MG63 (cell line): ENCODE results near the gene CACNA1I. TPM values are rescaled to one million over a fixed set of nuclear protein-coding genes. Genes with fewer than 3 reads are reported as not detected.

Experiments used
- DNase-seq: peaks from one replicate; pipeline ENCODE4 v3.0.0-alpha.2; 2020
- H3K27me3 ChIP-seq: fragments of 250-450 bp; sonication (Bioruptor Pico); 2 replicates; pipeline ENCODE4 v1.5.1; 2020; ENCODE audit warnings: mild to moderate bottlenecking, moderate library complexity
- H3K36me3 ChIP-seq: fragments of 250-450 bp; sonication (Bioruptor Pico); 2 replicates; pipeline ENCODE4 v1.5.1; 2020; ENCODE audit warnings: mild to moderate bottlenecking, moderate library complexity
- H3K4me3 ChIP-seq: fragments of 250-450 bp; sonication (Bioruptor Pico); 2 replicates; pipeline ENCODE4 v1.5.1; 2020; ENCODE audit warnings: mild to moderate bottlenecking, moderate library complexity
- H3K9me3 ChIP-seq: fragments of 250-450 bp; sonication (Bioruptor Pico); 2 replicates; pipeline ENCODE4 v1.5.1; 2020; ENCODE audit warnings: mild to moderate bottlenecking, moderate library complexity
- total RNA-seq: library from RNA; depleted of rRNA; stranded (reverse); fragments of >200 nt; shearing (Covaris generic); gene quantifications from 2 replicates; pipeline ENCODE4 v1.2.3, GENCODE V29; 2014; ENCODE audit warnings: low replicate concordance

Gene CACNA1I
- total RNA-seq, 1 experiment from 2014 or later = not detected

DNA sequence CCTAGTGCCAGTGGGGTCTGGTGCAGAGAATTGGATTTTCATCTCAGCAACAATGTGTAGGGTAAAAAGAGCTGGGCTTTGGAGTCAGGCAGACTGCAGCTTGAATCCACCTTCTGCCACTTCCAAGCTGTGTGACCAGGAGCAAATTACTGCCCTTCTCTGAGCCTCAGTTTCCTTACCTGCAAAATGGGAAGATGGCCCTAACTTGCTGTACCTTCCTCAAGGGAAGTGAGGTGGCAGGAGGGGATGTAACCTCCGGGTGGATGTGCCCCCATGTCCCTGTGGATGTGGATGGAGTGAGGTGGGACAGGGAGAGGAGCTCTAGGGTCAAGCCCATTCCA lies 90.9 kb downstream of the CACNA1I start:
- no peaks in the 10 kb centered on the region for H3K9me3 ChIP-seq
- H3K27me3 ChIP-seq = no peaks in the 10 kb centered on the region
- no peak for DNase-seq
- no peak overlapping the region for H3K4me3 ChIP-seq
- no peaks in the 10 kb centered on the region for H3K36me3 ChIP-seq

GRCh38 chr22:39661842-39662685 lies 91.5 kb downstream of the CACNA1I start:
- no peaks in the 10 kb centered on the region for H3K27me3 ChIP-seq
- H3K36me3 ChIP-seq = no peaks in the 10 kb centered on the region
- H3K4me3 ChIP-seq = no peak overlapping the region
- no peaks in the 10 kb centered on the region for H3K9me3 ChIP-seq
- no peak for DNase-seq

DNA sequence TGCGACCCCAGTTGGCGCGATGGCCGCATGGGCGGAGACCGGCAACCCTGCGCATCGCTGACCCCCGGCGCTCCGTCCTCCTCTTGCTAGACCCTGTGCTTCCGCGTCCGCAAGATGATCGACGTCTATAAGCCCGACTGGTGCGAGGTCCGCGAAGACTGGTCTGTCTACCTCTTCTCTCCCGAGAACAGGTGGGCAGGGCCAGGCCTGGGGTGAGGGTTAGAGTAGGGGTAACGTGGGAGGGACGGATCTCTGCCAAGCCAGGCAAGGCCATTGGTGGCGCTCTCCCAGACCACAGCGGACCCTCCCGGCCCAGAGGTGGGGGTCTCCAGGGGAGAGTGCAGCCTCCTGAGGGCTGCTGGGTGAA lies 92.1 kb downstream of the CACNA1I start:
- no peaks in the 10 kb centered on the region for H3K36me3 ChIP-seq
- no peak for DNase-seq
- no peak overlapping the region for H3K4me3 ChIP-seq
- no peaks in the 10 kb centered on the region for H3K27me3 ChIP-seq
- no peaks in the 10 kb centered on the region for H3K9me3 ChIP-seq

DNA sequence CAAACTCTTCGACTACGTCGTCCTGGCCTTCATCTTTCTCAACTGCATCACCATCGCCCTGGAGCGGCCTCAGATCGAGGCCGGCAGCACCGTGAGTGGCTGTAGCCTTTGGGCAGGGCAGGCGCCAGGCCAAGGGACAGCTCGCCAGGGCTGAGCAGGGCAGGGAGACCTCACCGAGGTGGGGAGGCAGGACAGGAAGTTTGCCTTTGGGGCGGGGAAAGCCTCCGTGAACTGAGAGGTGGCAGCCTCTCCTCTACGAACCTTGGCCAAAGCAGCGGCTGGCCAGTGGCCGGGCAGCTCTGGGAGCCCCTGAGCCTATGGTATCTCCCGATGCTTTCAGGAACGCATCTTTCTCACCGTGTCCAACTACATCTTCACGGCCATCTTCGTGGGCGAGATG lies 93.2 kb downstream of the CACNA1I start:
- Histone ChIP-seq H3K4me3 (no peak overlapping the region), H3K36me3 (no peaks in the 10 kb centered on the region), H3K27me3 (no peaks in the 10 kb centered on the region), H3K9me3 (no peaks in the 10 kb centered on the region)
- DNase-seq = peak; percentile 12

GRCh38 chr22:39664485-39665200 lies 94.1 kb downstream of the CACNA1I start:
- DNase-seq = no peak
- no peak overlapping the region for H3K4me3 ChIP-seq
- no peaks in the 10 kb centered on the region for H3K27me3 ChIP-seq
- no peaks in the 10 kb centered on the region for H3K9me3 ChIP-seq
- H3K36me3 ChIP-seq = no peaks in the 10 kb centered on the region

DNA sequence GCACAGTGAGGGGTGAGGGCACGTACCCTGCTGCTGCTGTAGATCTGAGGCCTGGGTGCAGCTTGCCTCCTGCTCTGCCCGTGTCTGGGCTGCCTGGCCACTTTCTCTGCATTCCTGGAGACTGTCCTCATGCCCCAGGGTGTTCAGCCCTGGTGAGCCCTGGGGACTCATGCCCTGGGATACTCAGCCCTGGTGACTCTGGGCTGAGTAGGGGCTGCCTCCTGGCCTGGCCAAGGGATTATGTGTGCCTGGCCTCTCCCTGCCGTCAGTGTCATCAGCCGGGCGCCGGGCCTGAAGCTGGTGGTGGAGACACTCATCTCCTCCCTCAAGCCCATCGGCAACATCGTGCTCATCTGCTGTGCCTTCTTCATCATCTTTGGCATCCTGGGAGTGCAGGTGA lies 94.7 kb downstream of the CACNA1I start:
- peak; percentile 50 for DNase-seq

DNA sequence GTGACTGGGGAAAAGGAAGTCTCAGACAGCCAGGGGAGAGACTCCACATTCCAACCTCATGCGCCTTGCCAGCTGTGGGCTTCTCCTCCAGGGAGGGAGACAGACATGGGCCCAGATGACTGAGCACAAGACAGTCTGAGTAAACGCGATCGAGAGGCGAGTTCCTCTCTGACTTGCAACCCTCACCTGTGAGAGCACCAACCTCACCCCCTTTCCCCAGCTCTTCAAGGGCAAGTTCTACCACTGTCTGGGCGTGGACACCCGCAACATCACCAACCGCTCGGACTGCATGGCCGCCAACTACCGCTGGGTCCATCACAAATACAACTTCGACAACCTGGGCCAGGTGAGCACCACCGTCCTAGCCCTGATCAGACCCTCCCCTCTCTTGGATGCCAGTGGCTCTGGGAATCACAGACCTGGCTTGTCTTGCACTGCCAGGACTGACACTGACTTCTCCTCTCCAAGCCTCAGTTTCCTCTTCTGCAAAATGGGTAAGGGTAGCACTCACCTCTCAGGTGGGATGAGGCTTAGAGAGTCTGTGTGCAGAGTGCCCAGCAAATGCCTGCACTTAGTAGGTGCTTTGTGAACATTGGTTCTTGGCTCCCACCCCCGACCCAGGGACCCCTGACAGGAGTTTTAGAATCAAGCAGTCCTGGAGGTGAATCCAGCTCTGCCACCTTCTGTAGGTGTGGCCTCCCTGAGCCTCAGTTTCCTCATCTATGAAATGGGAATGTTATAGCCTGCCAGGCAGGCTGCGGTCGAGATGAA lies 95.3 kb downstream of the CACNA1I start:
- Histone ChIP-seq H3K9me3 (no peaks in the 10 kb centered on the region), H3K36me3 (no peaks in the 10 kb centered on the region), H3K27me3 (no peaks in the 10 kb centered on the region), H3K4me3 (no peak overlapping the region)
- DNase-seq = no peak

More for the DNA sequence above, 94.7 kb downstream of the CACNA1I start:
- no peaks in the 10 kb centered on the region for H3K27me3 ChIP-seq
- no peak overlapping the region for H3K4me3 ChIP-seq
- H3K9me3 ChIP-seq = no peaks in the 10 kb centered on the region
- no peaks in the 10 kb centered on the region for H3K36me3 ChIP-seq

DNA sequence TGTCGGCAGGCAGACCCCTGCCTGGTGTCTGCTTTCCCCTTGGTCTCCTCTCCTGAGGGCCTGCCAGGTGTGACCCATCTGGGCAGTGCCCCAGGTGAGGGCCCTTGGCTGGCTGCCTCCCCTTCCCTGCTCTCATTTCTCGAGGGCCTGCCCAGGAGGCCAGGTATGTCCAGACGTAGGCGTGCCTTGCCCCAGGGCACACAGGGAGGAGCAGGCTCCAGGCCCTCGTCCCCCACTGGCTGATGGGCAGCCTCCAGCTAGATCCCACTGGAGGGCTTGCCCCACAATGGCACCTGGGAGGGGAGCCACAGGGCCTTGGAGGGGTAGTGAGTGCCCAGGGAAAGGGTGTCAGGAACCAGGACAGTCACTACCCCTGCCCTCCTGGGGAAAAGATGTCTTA lies 95.9 kb downstream of the CACNA1I start:
- Histone ChIP-seq H3K4me3 (no peak overlapping the region), H3K9me3 (peaks cover under 1% of the 10 kb centered on the region; the same call in 1 of the 2 replicates), H3K27me3 (no peaks in the 10 kb centered on the region), H3K36me3 (no peaks in the 10 kb centered on the region)
- no peak for DNase-seq

- no peak for DNase-seq
- H3K9me3 ChIP-seq = peaks cover 5% of the 10 kb centered on the region
Measured at GRCh38 chr22:39666926-39667325, 96.4 kb downstream of the CACNA1I start.

DNA sequence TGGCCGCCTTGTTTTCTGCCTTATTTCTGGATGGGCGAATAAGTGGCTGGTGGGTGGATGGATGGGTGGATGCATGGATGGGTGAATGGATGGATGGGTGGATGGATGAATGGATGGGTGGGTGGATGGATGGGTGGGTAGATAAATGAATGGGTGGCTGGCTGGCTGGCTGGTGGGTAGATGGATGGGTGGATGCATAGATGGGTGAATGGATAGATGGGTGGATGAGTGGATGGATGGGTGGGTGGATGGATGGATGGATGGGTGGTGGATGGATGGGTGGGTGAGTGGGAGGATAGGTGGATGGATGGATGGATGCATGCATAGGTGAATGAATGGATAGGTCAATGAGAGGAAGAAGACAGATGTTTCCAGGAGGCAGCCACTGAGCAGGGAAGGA lies 98.9 kb downstream of the CACNA1I start:
- H3K9me3 ChIP-seq = peaks cover 8% of the 10 kb centered on the region
- H3K27me3 ChIP-seq = no peaks in the 10 kb centered on the region
- no peaks in the 10 kb centered on the region for H3K36me3 ChIP-seq
- no peak overlapping the region for H3K4me3 ChIP-seq
- no peak for DNase-seq

More at GRCh38 chr22:39666926-39667325, 96.4 kb downstream of the CACNA1I start:
- Histone ChIP-seq H3K4me3 (no peak overlapping the region), H3K36me3 (no peaks in the 10 kb centered on the region), H3K27me3 (no peaks in the 10 kb centered on the region)

DNA sequence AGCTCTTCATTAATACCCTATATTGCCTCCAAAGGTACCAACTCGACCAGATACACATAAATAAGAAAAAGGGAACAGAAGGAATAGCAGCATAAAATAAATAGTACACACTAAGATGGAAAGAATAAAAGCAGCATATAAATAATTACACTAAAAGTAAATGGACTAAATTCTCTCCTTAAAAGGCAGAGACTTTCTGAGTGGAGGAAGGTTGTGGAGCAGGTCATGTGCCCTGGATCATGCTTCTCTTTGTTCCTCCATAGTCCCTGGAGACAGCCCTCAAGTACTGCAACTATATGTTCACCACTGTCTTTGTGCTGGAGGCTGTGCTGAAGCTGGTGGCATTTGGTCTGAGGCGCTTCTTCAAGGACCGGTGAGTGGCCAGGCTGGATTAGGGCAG lies 101.4 kb downstream of the CACNA1I start:
- Histone ChIP-seq H3K4me3 (no peak overlapping the region), H3K36me3 (no peaks in the 10 kb centered on the region), H3K27me3 (no peaks in the 10 kb centered on the region), H3K9me3 (peaks cover 8% of the 10 kb centered on the region)
- DNase-seq = no peak

DNA sequence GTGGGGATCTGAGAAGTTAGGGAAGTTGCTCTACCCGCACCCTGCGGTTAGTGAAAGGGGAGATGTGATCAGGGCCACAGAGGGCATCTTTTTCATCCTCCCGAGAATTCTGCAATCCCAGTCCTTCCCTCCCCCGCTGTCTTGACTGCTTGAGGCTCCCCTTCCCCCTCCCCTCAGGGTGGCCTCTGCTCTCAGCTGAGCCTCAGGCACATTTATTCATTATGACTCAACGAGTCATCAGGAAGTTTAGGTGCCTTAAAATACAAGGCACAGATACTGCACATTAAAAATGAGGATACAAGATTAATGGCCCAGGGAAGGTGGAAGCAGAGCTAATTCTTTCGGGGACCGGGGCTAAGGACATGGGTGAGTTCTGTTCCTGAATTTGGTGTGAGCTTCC lies 104.0 kb downstream of the CACNA1I start:
- no peak for DNase-seq

GRCh38 chr22:39675947-39676346 lies 105.4 kb downstream of the CACNA1I start:
- peaks cover 8% of the 10 kb centered on the region for H3K9me3 ChIP-seq
- no peak for DNase-seq
- no peaks in the 10 kb centered on the region for H3K36me3 ChIP-seq
- no peaks in the 10 kb centered on the region for H3K27me3 ChIP-seq
- no peak overlapping the region for H3K4me3 ChIP-seq

More for the DNA sequence above, 104.0 kb downstream of the CACNA1I start:
- Histone ChIP-seq H3K36me3 (no peaks in the 10 kb centered on the region), H3K4me3 (no peak overlapping the region), H3K27me3 (no peaks in the 10 kb centered on the region), H3K9me3 (peaks cover 8% of the 10 kb centered on the region)

DNA sequence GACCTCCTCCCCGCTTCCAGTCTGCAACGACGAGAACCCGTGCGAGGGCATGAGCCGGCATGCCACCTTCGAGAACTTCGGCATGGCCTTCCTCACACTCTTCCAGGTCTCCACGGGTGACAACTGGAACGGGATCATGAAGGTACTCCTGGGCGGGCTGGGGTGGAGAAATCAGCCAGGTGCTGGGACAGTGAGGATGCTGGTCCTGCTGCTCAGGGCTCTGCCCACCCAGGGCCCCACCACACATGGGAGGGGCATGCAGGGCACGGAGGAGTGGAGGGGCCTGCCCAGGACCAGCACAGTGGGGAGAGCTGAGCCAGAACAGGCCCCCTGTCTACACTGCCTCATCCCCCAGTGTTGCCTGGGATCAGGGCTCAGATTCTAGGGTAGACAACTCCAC lies 107.4 kb downstream of the CACNA1I start:
- H3K9me3 ChIP-seq = no peaks in the 10 kb centered on the region
- H3K27me3 ChIP-seq = no peaks in the 10 kb centered on the region

DNA sequence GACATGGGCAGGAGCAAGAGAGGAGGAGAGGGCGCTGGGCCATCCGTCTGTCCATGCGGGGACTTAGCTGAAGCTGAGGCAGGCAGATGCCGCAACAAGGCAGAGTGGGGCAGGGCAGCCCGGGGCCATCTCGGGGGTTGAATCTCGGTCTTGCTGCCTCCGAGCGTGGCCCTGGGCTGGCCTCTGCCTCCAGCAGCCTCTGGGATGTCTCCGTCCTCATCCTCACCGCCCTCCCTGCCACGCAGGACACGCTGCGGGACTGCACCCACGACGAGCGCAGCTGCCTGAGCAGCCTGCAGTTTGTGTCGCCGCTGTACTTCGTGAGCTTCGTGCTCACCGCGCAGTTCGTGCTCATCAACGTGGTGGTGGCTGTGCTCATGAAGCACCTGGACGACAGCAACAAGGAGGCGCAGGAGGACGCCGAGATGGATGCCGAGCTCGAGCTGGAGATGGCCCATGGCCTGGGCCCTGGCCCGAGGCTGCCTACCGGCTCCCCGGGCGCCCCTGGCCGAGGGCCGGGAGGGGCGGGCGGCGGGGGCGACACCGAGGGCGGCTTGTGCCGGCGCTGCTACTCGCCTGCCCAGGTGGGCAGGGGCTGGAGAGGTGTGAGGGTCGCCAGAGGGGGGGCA lies 108.4 kb downstream of the CACNA1I start:
- DNase-seq = no peak
- Histone ChIP-seq H3K4me3 (no peak overlapping the region), H3K27me3 (no peaks in the 10 kb centered on the region), H3K36me3 (no peaks in the 10 kb centered on the region), H3K9me3 (no peaks in the 10 kb centered on the region)

More for the DNA sequence above, 107.4 kb downstream of the CACNA1I start:
- no peak for DNase-seq
- Histone ChIP-seq H3K4me3 (no peak overlapping the region), H3K36me3 (no peaks in the 10 kb centered on the region)

DNA sequence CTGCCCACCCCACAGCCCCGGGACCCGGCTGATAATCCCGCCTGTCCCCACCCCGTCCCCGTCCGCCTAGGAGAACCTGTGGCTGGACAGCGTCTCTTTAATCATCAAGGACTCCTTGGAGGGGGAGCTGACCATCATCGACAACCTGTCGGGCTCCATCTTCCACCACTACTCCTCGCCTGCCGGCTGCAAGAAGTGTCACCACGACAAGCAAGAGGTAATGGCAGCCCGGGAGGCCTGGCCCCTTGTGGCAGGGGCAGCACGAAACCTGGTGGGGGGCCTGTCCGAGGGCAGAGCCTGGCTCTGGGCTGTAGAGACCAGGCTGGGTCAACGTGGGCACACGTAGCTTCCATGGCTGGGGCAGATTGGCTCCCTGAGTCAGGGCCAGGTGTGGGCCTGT lies 109.1 kb downstream of the CACNA1I start:
- no peak overlapping the region for H3K4me3 ChIP-seq
- no peaks in the 10 kb centered on the region for H3K36me3 ChIP-seq

GRCh38 chr22:39680486-39680885 lies 109.9 kb downstream of the CACNA1I start:
- Histone ChIP-seq H3K27me3 (no peaks in the 10 kb centered on the region), H3K36me3 (no peaks in the 10 kb centered on the region), H3K9me3 (no peaks in the 10 kb centered on the region), H3K4me3 (no peak overlapping the region)
- no peak for DNase-seq

More for the DNA sequence above, 109.1 kb downstream of the CACNA1I start:
- Histone ChIP-seq H3K27me3 (no peaks in the 10 kb centered on the region), H3K9me3 (no peaks in the 10 kb centered on the region)
- no peak for DNase-seq
